Neural crest cell (in vitro differentiated cells): ENCODE data around the gene ENO3. TPM values are rescaled to one million over a fixed set of nuclear protein-coding genes. Genes with fewer than 3 reads are reported as not detected.

ENCODE experiments used
- DNase-seq: peaks from one replicate; pipeline ENCODE4 v3.0.0; 2021; ENCODE audit warnings: low read depth, mixed read lengths, low spot score
- H3K27ac Mint-ChIP-seq: one replicate; pipeline ENCODE4 v1.8.0; 2021; ENCODE audit warnings: mild to moderate bottlenecking, mixed read lengths; ENCODE audit not compliant: unreplicated experiment
- H3K27me3 Mint-ChIP-seq: 2 replicates; pipeline ENCODE4 v1.8.0; 2021; ENCODE audit warnings: low read depth, mild to moderate bottlenecking, mixed read lengths
- H3K36me3 Mint-ChIP-seq: 2 replicates; pipeline ENCODE4 v1.8.0; 2021; ENCODE audit warnings: low read depth, mild to moderate bottlenecking, mixed read lengths
- H3K4me1 Mint-ChIP-seq: 2 replicates; pipeline ENCODE4 v1.8.0; 2021; ENCODE audit warnings: mixed read lengths
- H3K4me3 Mint-ChIP-seq: one replicate; pipeline ENCODE4 v1.8.0; 2021; ENCODE audit warnings: mild to moderate bottlenecking, mixed read lengths
- H3K9me3 Mint-ChIP-seq: 2 replicates; pipeline ENCODE4 v1.8.0; 2021; ENCODE audit warnings: mixed read lengths
- CTCF ChIP-seq: fragments of 200-600 bp; sonication (generic); conservative IDR thresholded peaks from 2 replicates; pipeline ENCODE4 v1.5.0; 2021; ENCODE audit warnings: antibody characterized with exemption, mild to moderate bottlenecking
- total RNA-seq: library from RNA; stranded (reverse); gene quantifications from 2 replicates; pipeline ENCODE4 v1.2.1, GENCODE V29; 2021

Gene ENO3
- total RNA-seq, 1 donor from 2014 or later = 10.6 TPM

GRCh38 chr17:4974115-4974670, 23.3 kb downstream of the ENO3 start:
- Mint-ChIP-seq H3K27ac (no peak overlapping the region), H3K4me3 (peak overlapping the region; percentile 64), H3K36me3 (peaks cover 11% of the 10 kb centered on the region), H3K27me3 (peaks cover 3% of the 10 kb centered on the region), H3K4me1 (peaks cover 20% of the 10 kb centered on the region), H3K9me3 (no peaks in the 10 kb centered on the region)
- DNase-seq = no peak
- no peak for TF ChIP-seq CTCF

- H3K4me3 Mint-ChIP-seq = no peak overlapping the region
- H3K9me3 Mint-ChIP-seq = no peaks in the 10 kb centered on the region
- no peak overlapping the region for H3K27ac Mint-ChIP-seq
- no peak for DNase-seq
- peaks cover 5% of the 10 kb centered on the region for H3K36me3 Mint-ChIP-seq
- no peak for TF ChIP-seq CTCF
- H3K4me1 Mint-ChIP-seq = peaks cover 12% of the 10 kb centered on the region
- H3K27me3 Mint-ChIP-seq = peaks cover 3% of the 10 kb centered on the region
Observed at GRCh38 chr17:4978726-4979125, 27.8 kb downstream of the ENO3 start.

- Mint-ChIP-seq H3K27ac (no peak overlapping the region), H3K27me3 (no peaks in the 10 kb centered on the region), H3K4me3 (peak overlapping the region; percentile 75), H3K9me3 (no peaks in the 10 kb centered on the region), H3K36me3 (no peaks in the 10 kb centered on the region), H3K4me1 (peaks cover 7% of the 10 kb centered on the region)
- peak; percentile 77 for TF ChIP-seq CTCF
- peak; percentile 64 for DNase-seq
Observed at GRCh38 chr17:4980644-4981216, 29.8 kb downstream of the ENO3 start.

GRCh38 chr17:4982305-4982704, 31.4 kb downstream of the ENO3 start:
- DNase-seq = no peak
- Mint-ChIP-seq H3K27ac (no peak overlapping the region), H3K9me3 (no peaks in the 10 kb centered on the region), H3K27me3 (no peaks in the 10 kb centered on the region), H3K4me3 (peak overlapping the region; percentile 20), H3K4me1 (peaks cover 16% of the 10 kb centered on the region), H3K36me3 (no peaks in the 10 kb centered on the region)
- no peak for TF ChIP-seq CTCF

GRCh38 chr17:4986403-4986802, 35.5 kb downstream of the ENO3 start:
- Mint-ChIP-seq H3K36me3 (no peaks in the 10 kb centered on the region), H3K4me1 (peaks cover 28% of the 10 kb centered on the region), H3K9me3 (no peaks in the 10 kb centered on the region), H3K27ac (no peak overlapping the region), H3K27me3 (no peaks in the 10 kb centered on the region), H3K4me3 (peak overlapping the region; percentile 88)
- TF ChIP-seq CTCF = no peak
- no peak for DNase-seq
